ENCODE results near the gene PHLDB1. TPM values are rescaled to one million over a fixed set of nuclear protein-coding genes. Genes with fewer than 3 reads are reported as not detected.

The PHLDB1 gene
- total RNA-seq, 2 donors from 2014 or later, result 155 to 201 TPM

DNA sequence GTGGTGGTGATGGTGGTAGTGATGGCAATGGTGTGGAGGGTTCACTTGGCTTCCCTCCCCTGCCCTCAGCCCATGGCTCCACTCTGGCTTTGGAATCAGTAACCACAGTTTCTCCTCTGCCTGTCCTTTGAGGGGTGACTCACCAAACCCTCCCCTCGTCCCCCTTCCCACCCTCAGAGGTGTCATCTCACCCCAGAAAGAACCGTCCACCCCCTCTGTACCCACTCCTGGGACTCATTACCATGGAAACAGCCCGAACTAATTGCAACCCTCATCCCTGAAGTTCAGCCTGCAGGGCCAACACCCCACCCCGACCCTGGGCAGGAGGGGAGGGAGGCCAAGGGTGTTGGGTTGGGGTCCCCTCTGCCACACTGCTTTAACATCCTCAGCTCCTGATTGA is 26.6 kb downstream of the PHLDB1 start:
- intact Hi-C loops (cut with DNase I), result no loop called here
- no peak for DNase-seq (ENCODE audit: low spot score)

- intact Hi-C loops (cut with DNase I), result no loop called here
- no peak for DNase-seq (ENCODE audit: low spot score)
These were observed 27.2 kb downstream of the PHLDB1 start for GRCh38 chr11:118634431-118635236.

- intact Hi-C loops (cut with DNase I), result no loop called here
- DNase-seq (ENCODE audit: low spot score), result no peak
These were observed 27.8 kb downstream of the PHLDB1 start for GRCh38 chr11:118635237-118635591.

DNA sequence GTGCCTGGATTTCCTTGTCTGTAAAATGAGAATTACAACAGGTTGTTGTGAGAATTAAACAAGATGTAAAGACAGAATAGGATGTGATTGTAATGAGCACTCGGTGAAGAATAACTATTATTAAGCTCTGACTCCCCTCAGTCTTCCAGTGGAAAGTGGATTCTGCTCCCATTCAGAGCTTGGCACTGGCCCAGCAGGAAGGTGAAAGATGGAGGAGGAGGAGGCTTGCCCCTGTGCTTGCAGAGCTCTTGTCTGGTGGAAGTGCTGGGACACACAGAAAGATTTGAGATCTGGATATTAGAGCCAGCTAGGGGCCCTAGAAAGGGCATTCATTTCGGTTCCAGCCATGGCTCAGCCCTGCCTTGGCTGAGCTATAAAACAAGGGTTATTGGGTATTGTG is 28.2 kb downstream of the PHLDB1 start:
- intact Hi-C loops (cut with DNase I), result no loop called here
- no peak for DNase-seq (ENCODE audit: low spot score)

DNA sequence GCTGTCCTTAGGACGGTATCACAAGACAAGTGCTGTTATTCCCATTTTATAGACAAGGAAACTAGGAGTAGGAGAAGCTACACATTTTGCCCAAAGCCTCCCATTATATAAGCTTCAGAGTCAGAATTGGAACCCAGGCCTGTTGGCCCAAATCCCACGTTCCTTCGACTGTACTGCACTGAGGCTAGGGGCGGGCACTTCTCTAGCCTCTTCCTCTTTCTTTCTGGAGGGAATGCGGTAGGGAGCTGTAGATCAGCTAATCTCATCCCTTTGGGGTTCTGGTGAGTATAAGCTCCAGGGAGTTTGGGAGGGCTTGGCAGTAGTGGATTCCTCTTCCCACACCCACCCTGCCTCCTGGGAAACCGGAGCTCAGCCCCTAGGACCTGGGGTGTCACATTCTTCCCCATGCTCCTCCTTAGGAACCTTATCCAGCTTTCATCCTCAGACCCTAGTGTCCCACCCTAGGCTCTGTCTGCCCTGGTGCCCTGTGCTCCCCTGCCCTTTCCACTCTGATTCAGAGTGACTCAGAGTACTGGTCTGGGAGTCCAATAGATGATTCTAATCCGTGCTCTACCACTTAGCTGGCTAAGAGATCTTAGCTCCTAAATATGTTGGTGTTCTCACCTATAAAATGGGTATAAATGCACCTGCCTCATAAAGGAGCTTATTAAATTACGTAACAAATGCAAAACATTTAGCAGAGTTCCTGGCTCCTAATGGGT is 29.3 kb downstream of the PHLDB1 start:
- intact Hi-C loops (cut with DNase I), result no loop called here
- DNase-seq (ENCODE audit: low spot score), result no peak

DNA sequence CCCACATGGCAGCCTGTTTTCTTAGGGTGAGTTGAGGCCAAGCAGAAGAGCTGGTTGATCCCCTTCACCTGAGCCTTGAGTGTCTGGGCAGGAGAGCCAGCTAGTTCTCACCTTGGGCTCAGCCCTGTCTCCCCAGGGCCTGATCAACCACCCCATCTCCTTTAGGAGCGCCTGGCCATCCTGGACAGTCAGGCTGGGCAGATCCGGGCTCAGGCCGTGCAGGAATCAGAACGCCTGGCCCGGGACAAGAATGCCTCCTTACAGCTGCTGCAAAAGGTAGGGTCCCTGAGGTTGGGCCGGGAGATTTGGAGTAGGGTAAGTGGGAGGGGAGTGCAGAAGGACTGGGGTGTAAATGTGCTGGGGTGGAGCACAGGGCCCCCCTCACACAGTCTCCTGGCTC is 31.3 kb downstream of the PHLDB1 start:
- intact Hi-C loops (cut with DNase I), result no loop called here
- DNase-seq (ENCODE audit: low spot score), result no peak

DNA sequence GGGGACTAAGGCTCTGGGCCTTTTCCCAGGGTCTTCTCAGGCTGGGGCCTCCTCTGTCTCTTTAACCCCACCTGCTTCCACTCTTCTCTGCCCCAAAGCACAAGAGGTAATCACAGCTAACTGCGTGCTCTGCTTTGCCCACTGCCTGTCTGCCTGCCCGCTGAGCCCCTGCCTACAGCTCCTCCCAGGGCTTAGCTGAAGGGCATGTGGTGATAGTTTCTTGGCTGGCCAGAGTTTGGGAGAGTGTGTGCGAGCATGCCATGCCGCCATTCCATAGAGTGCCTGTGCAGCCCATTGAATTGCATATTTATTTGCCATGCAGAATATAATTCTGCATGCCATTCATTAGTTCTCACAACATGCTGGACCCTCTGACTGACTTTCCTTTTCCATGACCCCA is 32.5 kb downstream of the PHLDB1 start:
- intact Hi-C loops (cut with DNase I), result no loop called here
- no peak for DNase-seq (ENCODE audit: low spot score)

DNA sequence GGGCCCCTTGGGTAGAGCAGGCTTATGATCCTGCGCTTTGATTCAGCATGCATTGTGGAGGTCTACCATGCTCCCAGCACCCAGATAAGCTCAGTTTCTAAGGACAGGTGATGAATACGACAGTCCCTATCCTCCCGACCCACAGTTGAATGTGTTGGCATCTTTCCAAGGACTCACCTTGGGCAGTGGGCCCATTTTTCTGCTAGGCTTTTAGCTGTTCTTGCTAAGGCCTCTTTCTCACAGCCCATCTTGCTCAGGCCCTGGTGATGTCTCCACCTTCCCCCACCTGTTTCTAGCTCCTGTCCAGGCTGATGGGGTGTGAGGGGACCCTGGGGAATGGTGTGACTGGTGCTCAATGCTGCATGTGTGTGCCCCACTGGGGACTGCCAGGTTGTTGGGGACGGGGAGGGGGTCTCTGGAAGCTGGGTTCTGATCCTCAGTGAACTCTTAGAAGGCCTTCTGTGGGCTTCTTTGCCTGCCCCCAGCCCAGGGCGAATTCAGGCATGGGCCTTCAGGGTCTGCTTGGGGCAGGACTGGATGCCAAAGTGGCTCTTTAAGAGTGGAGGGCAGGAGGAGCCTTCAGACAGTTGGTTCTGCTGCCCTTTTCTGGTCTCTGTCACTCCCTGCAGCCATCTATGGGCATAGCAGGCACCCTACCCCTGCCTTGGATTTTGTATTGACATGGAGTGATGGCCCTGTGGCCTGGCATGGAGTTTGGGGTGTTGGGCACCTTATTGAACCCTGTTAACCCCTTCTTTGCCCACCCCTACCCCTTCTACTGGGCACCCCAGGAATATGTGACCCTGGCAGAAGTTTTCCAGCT is 33.1 kb downstream of the PHLDB1 start:
- DNase-seq (ENCODE audit: low spot score), result no peak
- intact Hi-C loops (cut with DNase I), result no loop called here

DNA sequence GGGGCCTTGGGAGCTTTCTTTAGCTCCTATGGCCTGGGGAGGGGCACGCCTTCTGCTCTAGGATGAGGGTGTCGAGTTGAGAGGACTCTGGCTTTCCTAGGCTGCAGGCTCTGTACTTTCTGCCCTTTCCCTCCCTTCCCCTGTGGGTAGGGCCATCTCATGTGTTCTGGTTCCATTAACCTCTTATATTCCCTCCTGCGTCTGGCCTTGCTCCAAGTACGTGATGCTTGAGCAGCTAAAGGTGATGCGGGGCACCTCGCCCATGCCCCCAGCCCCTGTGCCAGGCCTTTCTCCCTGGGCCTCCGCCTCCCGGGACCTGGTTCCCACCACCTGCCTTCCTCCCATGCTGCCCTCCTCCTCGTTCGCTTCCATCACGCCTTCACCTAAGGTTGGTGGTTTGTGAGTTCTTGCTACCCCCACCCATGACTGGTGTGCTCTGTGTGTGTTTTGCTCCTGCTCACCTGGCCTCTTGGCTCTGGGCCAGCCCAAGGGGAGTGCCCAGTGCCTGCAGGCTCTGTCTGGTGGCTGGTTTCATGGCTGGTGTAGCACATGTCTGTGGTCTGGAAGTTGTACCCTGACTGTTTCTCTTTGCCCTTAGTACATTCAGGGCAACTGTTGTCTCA is 34.1 kb downstream of the PHLDB1 start:
- no peak for DNase-seq (ENCODE audit: low spot score)
- intact Hi-C loops (cut with DNase I), result no loop called here

- no peak for DNase-seq (ENCODE audit: low spot score)
- intact Hi-C loops (cut with DNase I), result no loop called here
These were observed 36.0 kb downstream of the PHLDB1 start for GRCh38 chr11:118643142-118643994.

DNA sequence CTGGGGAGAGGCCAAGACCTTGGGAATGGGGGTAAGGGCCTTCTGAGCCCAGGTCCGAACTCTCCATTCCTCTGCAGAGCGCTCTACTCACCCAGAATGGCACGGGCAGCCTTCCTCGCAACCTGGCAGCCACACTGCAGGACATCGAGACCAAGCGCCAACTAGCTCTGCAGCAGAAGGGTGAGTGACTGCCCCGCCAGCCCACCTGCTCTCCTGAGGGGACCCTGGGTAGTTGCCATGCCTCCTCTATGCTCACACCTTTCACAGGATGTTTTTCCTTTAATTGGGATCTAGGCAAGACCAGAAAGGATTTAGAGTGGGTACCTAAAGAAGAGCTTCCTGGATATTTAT is 36.6 kb downstream of the PHLDB1 start:
- intact Hi-C loops (cut with DNase I), result no loop called here
- no peak for DNase-seq (ENCODE audit: low spot score)

DNA sequence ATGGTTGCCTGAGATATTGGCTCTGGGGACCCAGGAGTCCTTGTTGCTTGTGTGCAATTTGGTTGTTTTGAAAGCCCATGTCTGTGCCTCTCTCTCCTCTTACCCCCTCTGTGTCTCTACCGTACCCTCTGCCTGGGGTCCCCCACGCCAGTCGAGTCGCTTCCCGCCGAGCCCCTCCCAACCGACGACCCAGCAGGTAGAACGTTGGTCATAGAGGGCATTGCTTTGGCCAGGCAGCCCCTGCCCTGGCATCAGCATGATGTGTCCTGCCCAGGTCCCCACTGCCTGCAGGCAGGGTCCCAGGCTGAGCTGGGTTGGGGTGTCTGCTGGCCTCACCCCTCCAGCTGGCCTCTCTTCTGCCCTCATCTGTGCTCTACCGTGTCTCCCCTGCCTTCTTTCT is 37.1 kb downstream of the PHLDB1 start:
- intact Hi-C loops (cut with DNase I), result no loop called here
- no peak for DNase-seq (ENCODE audit: low spot score)

- intact Hi-C loops (cut with DNase I), result no loop called here
- no peak for DNase-seq (ENCODE audit: low spot score)
These were observed 37.8 kb downstream of the PHLDB1 start for GRCh38 chr11:118645066-118645715.

DNA sequence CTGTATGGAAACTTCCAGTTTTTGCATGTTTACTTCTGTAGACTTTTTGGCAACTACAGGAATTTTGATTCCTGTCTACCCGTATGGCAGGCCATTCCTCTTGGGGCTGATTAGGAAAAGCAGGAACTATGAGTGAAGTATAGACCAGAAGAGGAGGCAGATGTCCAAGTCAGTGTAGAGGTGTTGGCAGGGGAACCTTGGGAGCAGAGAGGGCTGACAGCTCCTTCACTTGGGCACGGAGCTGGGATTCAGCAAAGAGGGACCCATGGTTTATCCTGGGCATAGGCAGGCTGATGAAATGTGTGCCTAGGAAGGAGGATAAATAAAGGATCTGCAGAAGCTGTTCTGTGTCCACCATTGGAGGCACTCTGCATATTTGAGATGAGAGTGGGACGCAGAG is 39.0 kb downstream of the PHLDB1 start:
- intact Hi-C loops (cut with DNase I), result no loop called here
- peak; percentile 57 for DNase-seq (ENCODE audit: low spot score)

GRCh38 chr11:118648291-118648690 is 40.9 kb downstream of the PHLDB1 start:
- intact Hi-C loops (cut with DNase I), result no loop called here
- DNase-seq (ENCODE audit: low spot score), result peak; percentile 47

GRCh38 chr11:118649941-118650340 is 42.5 kb downstream of the PHLDB1 start:
- intact Hi-C loops (cut with DNase I), result no loop called here
- DNase-seq (ENCODE audit: low spot score), result peak; percentile 62

GRCh38 chr11:118650366-118650765 is 43.0 kb downstream of the PHLDB1 start:
- peak; percentile 61 for DNase-seq (ENCODE audit: low spot score)
- intact Hi-C loops (cut with DNase I), result no loop called here

- intact Hi-C loops (cut with DNase I), result no loop called here
- peak; percentile 20 for DNase-seq (ENCODE audit: low spot score)
These were observed 44.4 kb downstream of the PHLDB1 start for GRCh38 chr11:118651820-118652219.

Measured in posterior vena cava (tissue), 2 donors.